ENCODE measurements around the gene CBLN3. TPM values are rescaled to one million over a fixed set of nuclear protein-coding genes. Genes with fewer than 3 reads are reported as not detected.
A peak's percentile ranks its signal among the peaks of the same experiment; 100 is the strongest.

Gene CBLN3
- total RNA-seq, 1 experiment from 2014 or later: 0.81 TPM

GRCh38 chr14:24414077-24414476 is 15.4 kb downstream of the CBLN3 start:
- no peak for DNase-seq (ENCODE audit: low read depth)
- in situ Hi-C loops (cut with HindIII; ENCODE audit: low pct_unique_long_range_greater_than_20kb, low sequenced_read_pairs): no loop called here

DNA sequence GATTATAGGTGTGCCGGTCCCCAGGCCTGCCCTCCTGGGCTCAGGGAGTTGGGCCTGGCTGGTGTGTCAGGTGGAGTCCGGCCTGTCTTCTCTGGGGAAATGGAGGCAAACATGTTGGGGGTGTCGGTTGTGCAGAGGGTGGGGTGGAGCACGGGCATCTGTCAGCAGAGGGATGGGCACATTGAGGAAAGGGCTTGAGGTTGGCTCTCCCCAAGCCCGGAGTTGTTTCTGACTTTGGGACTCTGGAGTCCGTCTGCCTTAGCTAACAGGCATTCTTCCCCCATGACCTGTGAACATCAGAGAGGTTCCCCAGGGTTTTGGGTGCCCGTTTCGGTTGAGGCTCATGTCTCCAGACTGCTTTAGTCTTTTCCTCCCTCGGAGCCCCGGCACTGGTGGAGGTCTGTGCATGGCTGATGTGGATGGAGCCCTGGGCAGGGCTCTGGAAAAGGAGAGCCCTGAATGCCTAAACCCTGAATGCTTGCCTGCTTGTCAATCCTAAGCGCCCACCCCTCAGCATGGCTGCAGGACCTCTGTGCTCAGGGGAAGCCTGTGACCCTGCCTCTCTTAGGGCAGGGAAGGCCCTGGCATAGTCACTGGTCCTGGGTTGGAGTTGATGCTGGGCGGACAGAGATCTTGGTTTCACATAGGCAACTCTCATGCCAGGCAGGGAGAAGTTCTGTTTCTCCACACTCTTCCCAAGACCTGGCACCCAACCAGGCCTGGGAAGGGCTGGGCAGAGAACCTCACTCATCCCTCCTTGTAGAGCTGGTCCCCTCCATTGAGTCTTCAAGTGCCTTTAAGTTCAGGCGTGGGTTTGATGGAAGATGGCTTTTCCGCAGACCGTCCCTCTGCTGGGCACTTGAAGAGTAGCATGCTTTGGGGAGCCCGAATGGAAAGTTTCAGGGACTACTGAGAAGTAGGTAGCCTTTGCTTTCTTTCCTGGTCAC is 17.8 kb downstream of the CBLN3 start:
- DNase-seq (ENCODE audit: low read depth): peak; percentile 8
- in situ Hi-C loops (cut with HindIII; ENCODE audit: low pct_unique_long_range_greater_than_20kb, low sequenced_read_pairs): no loop called here

DNA sequence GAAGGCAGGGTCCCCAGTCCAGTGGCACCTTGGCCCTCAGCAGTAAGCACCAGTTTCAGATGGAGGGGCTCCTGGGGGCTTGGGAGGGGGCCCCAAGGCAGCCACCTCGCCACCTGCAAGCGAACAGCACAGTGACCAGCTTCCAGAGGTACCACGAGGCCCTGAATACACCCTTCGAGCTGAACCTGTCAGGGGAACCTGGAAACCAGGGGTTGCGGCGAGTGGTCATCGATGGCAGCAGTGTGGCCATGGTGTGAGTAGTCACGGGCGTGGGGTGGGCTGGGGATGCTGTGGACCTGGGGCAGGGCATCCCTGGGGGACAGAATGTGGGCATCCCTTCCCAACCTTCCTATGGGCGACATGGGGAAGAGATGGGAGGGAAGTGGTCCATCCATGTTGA is 19.5 kb downstream of the CBLN3 start:
- DNase-seq (ENCODE audit: low read depth): no peak
- in situ Hi-C loops (cut with HindIII; ENCODE audit: low pct_unique_long_range_greater_than_20kb, low sequenced_read_pairs): no loop called here

- no peak for DNase-seq (ENCODE audit: low read depth)
- in situ Hi-C loops (cut with HindIII; ENCODE audit: low pct_unique_long_range_greater_than_20kb, low sequenced_read_pairs): no loop called here
Observed at GRCh38 chr14:24409192-24409591, 20.3 kb downstream of the CBLN3 start.

DNA sequence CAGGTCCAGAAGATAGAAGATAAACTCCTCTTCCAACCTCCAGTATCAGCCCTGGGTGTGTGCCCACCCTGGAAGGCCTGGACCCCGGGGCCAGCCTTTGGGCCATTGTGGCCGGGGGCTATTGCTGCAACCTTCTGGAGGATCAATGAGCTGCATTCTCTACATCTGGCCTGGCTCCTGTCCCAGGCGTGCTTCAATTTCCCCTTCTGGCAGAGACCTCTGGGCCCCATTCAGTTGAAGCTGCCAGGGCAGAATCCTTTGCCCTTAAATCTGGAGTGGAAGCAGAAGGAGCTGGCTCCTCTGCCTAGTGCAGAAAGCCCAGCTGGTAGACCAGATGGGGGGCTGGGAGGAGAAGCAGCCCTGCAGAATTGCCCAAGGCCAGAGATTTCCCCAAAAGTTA is 20.7 kb downstream of the CBLN3 start:
- no peak for DNase-seq (ENCODE audit: low read depth)
- in situ Hi-C loops (cut with HindIII; ENCODE audit: low pct_unique_long_range_greater_than_20kb, low sequenced_read_pairs): no loop called here

DNA sequence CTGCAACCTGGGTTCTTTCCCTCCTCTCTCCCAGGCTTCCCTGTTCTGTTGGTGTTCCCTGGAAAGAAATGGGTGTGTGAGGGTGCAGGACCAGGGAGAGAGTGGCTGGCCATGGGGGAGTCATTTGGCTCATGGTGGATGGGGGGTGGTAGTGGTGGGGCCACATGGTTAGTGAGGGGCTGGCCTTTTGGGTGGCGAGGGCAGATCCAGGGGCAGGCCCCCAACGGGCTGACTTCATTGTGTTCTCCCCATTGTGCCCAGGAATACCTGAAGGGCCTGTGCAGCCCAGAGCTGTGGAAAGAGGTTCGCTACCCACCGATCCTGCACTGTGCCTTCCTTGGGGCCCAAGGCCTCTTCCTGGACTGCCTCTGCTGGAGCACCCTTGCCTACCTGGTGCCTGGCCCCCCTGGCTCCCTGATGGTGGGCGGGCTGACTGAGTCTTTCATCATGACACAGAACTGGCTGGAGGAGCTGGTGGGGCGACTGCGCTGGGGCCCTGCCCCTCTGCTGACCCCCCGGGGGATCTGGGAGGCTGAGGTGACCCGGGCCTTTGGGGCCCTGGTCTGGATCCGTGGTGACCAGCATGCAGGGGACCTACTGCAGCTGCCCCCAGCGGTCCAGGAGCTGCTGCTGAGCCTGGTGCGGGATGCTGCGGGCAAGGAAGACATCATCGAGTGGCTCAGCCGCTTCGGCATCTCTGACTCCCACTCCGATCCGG is 21.7 kb downstream of the CBLN3 start:
- DNase-seq (ENCODE audit: low read depth): no peak
- in situ Hi-C loops (cut with HindIII; ENCODE audit: low pct_unique_long_range_greater_than_20kb, low sequenced_read_pairs): no loop called here

DNA sequence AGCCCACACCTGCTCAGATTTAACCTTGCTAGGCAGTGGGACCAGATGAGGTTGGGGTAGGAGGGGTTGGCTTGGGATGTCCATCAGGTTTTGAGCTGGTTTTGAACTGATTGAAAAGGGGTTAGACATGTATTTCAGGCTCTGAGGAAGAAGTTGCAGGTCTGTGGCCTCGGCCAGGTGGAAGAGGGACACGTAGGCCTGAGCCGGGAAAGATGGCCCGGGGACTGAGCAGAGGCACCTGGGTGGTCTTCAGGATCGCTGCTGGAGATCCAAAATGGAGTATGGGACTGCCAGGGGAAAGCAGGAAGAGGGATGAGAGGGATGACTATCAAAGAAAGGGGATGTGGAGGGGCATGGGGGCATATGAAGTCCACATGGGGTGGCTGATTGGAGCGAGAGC is 23.1 kb downstream of the CBLN3 start:
- DNase-seq (ENCODE audit: low read depth): no peak
- in situ Hi-C loops (cut with HindIII; ENCODE audit: low pct_unique_long_range_greater_than_20kb, low sequenced_read_pairs): no loop called here

- no peak for DNase-seq (ENCODE audit: low read depth)
- in situ Hi-C loops (cut with HindIII; ENCODE audit: low pct_unique_long_range_greater_than_20kb, low sequenced_read_pairs): no loop called here
Observed at GRCh38 chr14:24404814-24405213, 24.7 kb downstream of the CBLN3 start.

DNA sequence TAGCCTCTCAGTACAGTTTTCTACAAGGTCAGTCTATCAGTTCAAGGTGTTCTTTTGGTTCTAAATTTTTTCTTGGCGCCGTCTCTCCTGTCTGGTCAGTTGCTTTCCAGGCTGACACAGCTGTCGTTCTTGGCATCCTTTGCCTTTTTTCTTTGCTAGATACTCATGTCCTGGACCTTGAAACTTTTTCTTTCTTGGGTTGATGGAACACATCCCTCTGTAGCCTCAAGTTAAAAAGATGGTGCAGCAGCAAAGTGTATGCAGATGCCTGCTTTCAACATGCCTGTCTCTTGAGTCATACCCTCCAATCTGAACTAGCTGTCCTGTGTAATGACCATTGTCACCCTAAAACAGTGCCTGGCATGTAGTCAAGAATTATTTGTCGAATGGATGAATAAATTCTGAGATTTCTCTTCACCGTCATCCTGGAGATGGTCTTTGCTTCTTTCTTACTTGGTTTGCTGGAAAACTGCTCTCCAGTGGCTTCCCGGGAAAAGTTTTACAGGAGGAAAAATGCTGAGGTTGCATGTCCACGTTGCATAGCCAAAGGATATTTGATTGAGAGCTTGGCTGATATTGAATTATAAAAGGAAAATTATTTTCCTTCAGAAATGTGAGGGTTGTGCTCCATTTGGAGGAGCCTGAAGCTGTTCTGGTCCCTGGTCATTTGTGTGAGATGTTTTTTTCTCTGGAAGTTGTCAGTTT is 26.0 kb downstream of the CBLN3 start:
- no peak for DNase-seq (ENCODE audit: low read depth)
- in situ Hi-C loops (cut with HindIII; ENCODE audit: low pct_unique_long_range_greater_than_20kb, low sequenced_read_pairs): no loop called here

GRCh38 chr14:24401810-24402702 is 27.4 kb downstream of the CBLN3 start:
- in situ Hi-C loops (cut with HindIII; ENCODE audit: low pct_unique_long_range_greater_than_20kb, low sequenced_read_pairs): no loop called here

GRCh38 chr14:24399999-24400718 is 29.3 kb downstream of the CBLN3 start:
- DNase-seq (ENCODE audit: low read depth): no peak
- in situ Hi-C loops (cut with HindIII; ENCODE audit: low pct_unique_long_range_greater_than_20kb, low sequenced_read_pairs): no loop called here

More at GRCh38 chr14:24401810-24402702, 27.4 kb downstream of the CBLN3 start:
- DNase-seq (ENCODE audit: low read depth): no peak

DNA sequence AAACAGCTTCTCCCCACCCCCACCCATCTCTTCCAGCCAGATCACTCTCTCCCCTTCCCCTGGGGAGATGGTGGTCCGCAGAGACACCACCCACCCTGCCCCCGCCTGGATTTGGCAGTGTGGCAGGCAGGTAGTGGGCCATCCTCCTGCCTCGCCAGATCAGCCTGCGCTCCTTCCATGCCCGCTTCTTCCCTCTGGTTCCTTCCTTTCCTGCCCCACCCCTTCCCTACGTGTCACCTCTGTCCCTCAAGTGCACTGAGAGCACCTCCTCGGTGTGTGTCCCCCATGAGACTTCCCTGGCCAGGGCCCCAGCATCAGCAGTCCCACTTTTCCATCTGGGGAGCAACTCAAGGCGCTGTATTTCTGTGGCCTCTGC is 30.0 kb downstream of the CBLN3 start:
- in situ Hi-C loops (cut with HindIII; ENCODE audit: low pct_unique_long_range_greater_than_20kb, low sequenced_read_pairs): no loop called here
- no peak for DNase-seq (ENCODE audit: low read depth)

DNA sequence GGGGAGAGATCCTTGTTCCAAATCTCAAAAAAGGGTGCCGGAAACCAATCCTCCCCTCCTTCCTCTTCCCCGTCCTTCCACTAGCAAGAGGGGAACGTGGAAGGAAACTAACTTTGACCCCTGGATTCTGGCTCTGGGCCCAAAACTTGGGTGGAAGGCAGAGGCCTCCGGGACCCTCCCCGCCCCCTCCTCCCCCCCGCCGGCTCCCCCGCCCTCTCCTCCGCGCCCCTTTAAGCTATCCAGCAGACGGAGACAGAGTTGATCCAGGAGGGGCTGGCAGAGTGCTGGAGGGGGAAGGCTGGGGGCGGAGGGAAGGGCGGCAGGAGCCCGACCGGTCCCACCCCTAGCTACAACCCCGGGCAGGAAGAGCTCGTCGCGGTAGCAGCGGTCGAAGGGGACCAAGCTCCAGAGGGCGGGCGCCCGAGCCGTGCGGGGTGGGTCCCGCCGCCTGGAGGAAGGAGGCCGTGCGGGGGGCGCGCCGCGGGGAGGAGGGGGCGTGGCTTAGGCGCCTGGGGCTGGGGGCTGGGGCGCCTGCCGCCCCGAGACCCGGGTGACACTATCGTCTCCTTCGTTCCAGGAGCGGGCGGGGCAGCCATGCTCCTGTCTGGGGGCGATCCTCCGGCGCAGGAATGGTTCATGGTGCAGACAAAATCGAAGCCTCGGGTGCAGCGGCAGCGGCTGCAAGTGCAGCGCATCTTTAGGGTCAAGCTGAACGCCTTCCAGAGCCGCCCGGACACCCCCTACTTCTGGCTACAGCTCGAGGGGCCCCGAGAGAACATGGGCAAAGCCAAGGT is 30.6 kb downstream of the CBLN3 start, which contains the start of gene NYNRIN:
Gene NYNRIN (plus strand): TSS at position 351 of the 794 bp plus-strand sequence. CDS start 244 bp downstream, at position 595.
- in situ Hi-C loops (cut with HindIII; ENCODE audit: low pct_unique_long_range_greater_than_20kb, low sequenced_read_pairs): no loop called here
- no peak for DNase-seq (ENCODE audit: low read depth)

DNA sequence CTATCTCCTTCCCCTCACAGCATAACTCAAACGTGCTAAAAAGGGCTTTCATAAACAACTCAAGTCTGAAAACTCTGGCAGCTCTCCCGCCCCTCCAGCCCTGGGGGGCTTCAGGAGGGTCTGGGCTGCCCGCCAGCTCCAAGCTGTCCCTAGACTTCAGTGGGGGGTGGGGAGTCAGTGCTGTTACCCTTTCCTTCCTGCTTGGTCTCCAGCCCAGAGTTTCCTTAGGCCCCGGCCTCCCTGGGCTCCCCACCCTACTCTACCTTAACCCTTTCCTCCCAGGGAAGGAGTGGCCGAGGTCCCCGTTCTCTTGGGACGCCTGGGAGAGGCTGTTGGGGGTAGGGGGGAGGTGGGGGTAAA is 31.2 kb downstream of the CBLN3 start:
- no peak for DNase-seq (ENCODE audit: low read depth)

GRCh38 chr14:24397639-24398292 is 31.7 kb downstream of the CBLN3 start:
- no peak for DNase-seq (ENCODE audit: low read depth)
- in situ Hi-C loops (cut with HindIII; ENCODE audit: low pct_unique_long_range_greater_than_20kb, low sequenced_read_pairs): no loop called here

More for the DNA sequence above, 31.2 kb downstream of the CBLN3 start:
- in situ Hi-C loops (cut with HindIII; ENCODE audit: low pct_unique_long_range_greater_than_20kb, low sequenced_read_pairs): no loop called here
